Neural cell (in vitro differentiated cells): ENCODE data around the gene ITGA8. TPM values are rescaled to one million over a fixed set of nuclear protein-coding genes. Genes with fewer than 3 reads are reported as not detected.
"Not testable (repeated sequence)": the region's sequence is repeated elsewhere in the genome, so short reads cannot be mapped to it uniquely, and the experiment has no call there.

Experiments used
- H2AFZ ChIP-seq: fragments of 200-600, 300-800 bp; sonication (generic), shearing (Covaris generic); 2 replicates; pipeline ENCODE4 v1.6.0; 2014; ENCODE audit warnings: low read depth, mild to moderate bottlenecking, antibody characterized with exemption, low read length, moderate library complexity
- H3F3A ChIP-seq: fragments of 200-600 bp; shearing (Covaris generic); 2 replicates; pipeline ENCODE4 v1.6.1; 2016; ENCODE audit warnings: mild to moderate bottlenecking, moderate library complexity, mixed read lengths, antibody characterized with exemption, low read length; ENCODE audit not compliant: insufficient read depth, poor library complexity, severe bottlenecking
- H3K27ac ChIP-seq: fragments of 200-600, 300-800 bp; sonication (generic), shearing (Covaris generic); 2 replicates; pipeline ENCODE4 v1.5.1; 2014; ENCODE audit warnings: mild to moderate bottlenecking, low read length, moderate library complexity
- H3K27me3 ChIP-seq: fragments of 300-800, 200-600 bp; sonication (generic), shearing (Covaris generic); 2 replicates; pipeline ENCODE4 v1.6.0; 2014; ENCODE audit warnings: mild to moderate bottlenecking, low read depth, low read length, moderate library complexity; ENCODE audit not compliant: insufficient read depth
- H3K36me3 ChIP-seq: fragments of 300-800, 200-600 bp; sonication (generic), shearing (Covaris generic); 2 replicates; pipeline ENCODE4 v1.5.1; 2014; ENCODE audit warnings: mild to moderate bottlenecking, antibody characterized with exemption, low read length, moderate library complexity; ENCODE audit not compliant: insufficient read depth
- H3K4me2 ChIP-seq: fragments of 300-800, 200-600 bp; sonication (generic), shearing (Covaris generic); 2 replicates; pipeline ENCODE4 v1.6.0; 2014; ENCODE audit warnings: mild to moderate bottlenecking, low read length
- H3K4me3 ChIP-seq: fragments of 300-800, 200-600 bp; sonication (generic), shearing (Covaris generic); 2 replicates; pipeline ENCODE4 v1.5.1; 2014; ENCODE audit warnings: mild to moderate bottlenecking, low read length, moderate library complexity
- H3K79me2 ChIP-seq: fragments of 200-600 bp; shearing (Covaris generic); replicated peaks from 2 replicates; pipeline ENCODE4 v1.6.0; 2014; ENCODE audit warnings: mild to moderate bottlenecking, low read length, moderate library complexity; ENCODE audit not compliant: insufficient read depth
- H3K9ac ChIP-seq: fragments of 300-800, 200-600 bp; sonication (generic), shearing (Covaris generic); 2 replicates; pipeline ENCODE4 v1.6.1; 2016; ENCODE audit warnings: mild to moderate bottlenecking, low read length, mixed read lengths
- H3K9me2 ChIP-seq: fragments of 200-600 bp; shearing (Covaris generic); 2 replicates; pipeline ENCODE4 v1.6.1; 2016; ENCODE audit warnings: mild to moderate bottlenecking, low read length, mixed read lengths; ENCODE audit not compliant: insufficient read depth
- H3K9me3 ChIP-seq: fragments of 200-600, 300-800 bp; sonication (generic), shearing (Covaris generic); 2 replicates; pipeline ENCODE4 v1.6.1; 2016; ENCODE audit warnings: mild to moderate bottlenecking, mixed run types, low read length, moderate library complexity, mixed read lengths
- H4K20me1 ChIP-seq: fragments of 200-600 bp; shearing (Covaris generic); 2 replicates; pipeline ENCODE4 v1.6.1; 2016; ENCODE audit warnings: mild to moderate bottlenecking, mixed run types; ENCODE audit not compliant: insufficient read depth
- EP300 ChIP-seq: fragments of 450-650 bp; conservative IDR thresholded peaks from 2 replicates; pipeline ENCODE4 v1.6.1; 2014; ENCODE audit warnings: antibody characterized with exemption, mild to moderate bottlenecking, moderate library complexity; ENCODE audit not compliant: poor library complexity, severe bottlenecking
- EZH2 ChIP-seq: fragments of 200-600, 300-800 bp; shearing (Covaris generic), sonication (generic); IDR thresholded peaks from 2 replicates; pipeline ENCODE4 v1.6.1; 2014; ENCODE audit warnings: antibody characterized with exemption, low read length, borderline replicate concordance, mild to moderate bottlenecking; ENCODE audit not compliant: insufficient read depth, poor library complexity, severe bottlenecking
- MXI1 ChIP-seq: fragments of 450-650 bp; conservative IDR thresholded peaks from 2 replicates; pipeline ENCODE4 v1.6.1; 2014; ENCODE audit warnings: antibody characterized with exemption, mild to moderate bottlenecking; ENCODE audit not compliant: poor library complexity, severe bottlenecking
- RAD21 ChIP-seq: fragments of 450-650 bp; conservative IDR thresholded peaks from 2 replicates; pipeline ENCODE4 v1.6.1; 2014; ENCODE audit warnings: antibody characterized with exemption, mild to moderate bottlenecking, moderate library complexity
- SMC3 ChIP-seq: fragments of 450-650 bp; conservative IDR thresholded peaks from 2 replicates; pipeline ENCODE4 v1.6.1; 2014; ENCODE audit warnings: antibody characterized with exemption, mild to moderate bottlenecking, moderate library complexity; ENCODE audit not compliant: poor library complexity
- TAF1 ChIP-seq: IDR thresholded peaks from 2 replicates; pipeline ENCODE4 v1.6.1; 2012; ENCODE audit warnings: low read depth
- polyA plus RNA-seq: library from polyadenylated mRNA; depleted of rRNA; stranded (reverse); fragments of >200 nt; gene quantifications from 2 replicates; pipeline ENCODE4 v1.2.3, GENCODE V29; 2014
- TF ChIP-seq, protein P1 (sequence below): fragments of 450-650 bp; IDR thresholded peaks from 2 replicates; pipeline ENCODE4 v1.5.1; 2014; ENCODE audit warnings: antibody characterized with exemption, mild to moderate bottlenecking, moderate library complexity; ENCODE audit not compliant: poor library complexity, severe bottlenecking
- TF ChIP-seq, protein P2 (sequence below): IDR thresholded peaks from 2 replicates; pipeline ENCODE4 v1.6.1; 2012; ENCODE audit warnings: borderline replicate concordance

Gene ITGA8
- polyA plus RNA-seq, 1 donor from 2014 or later = 0.11 TPM

DNA sequence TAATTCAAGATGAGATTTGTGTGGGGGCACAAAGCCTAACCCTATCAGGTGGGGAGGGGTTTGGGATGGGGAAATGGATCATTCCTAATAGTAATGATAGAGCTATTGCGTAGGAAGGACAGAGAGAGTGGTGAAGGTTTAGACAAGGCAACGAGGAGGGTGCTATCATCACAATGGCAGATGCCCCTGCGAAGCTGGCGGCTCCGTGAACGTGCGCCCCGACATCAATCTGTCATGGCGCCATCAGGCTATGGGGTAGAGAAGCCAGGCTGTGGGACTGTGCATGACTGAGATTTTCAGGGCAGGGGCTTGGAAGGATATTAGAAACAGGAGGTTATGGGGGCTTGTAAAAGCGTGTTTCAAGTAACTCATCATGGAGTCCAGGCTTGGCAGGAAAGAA is 157.6 kb downstream of the ITGA8 start:
- TF ChIP-seq TAF1 = no peak
- Histone ChIP-seq H3K4me2 (no peak overlapping the region), H3K9me2 (no peaks in the 10 kb centered on the region), H3K4me3 (no peak overlapping the region), H3K27ac (no peak overlapping the region), H3K27me3 (no peaks in the 10 kb centered on the region), H3K9me3 (no peaks in the 10 kb centered on the region), H3F3A (no peaks in the 10 kb centered on the region), H4K20me1 (no peaks in the 10 kb centered on the region), H3K36me3 (no peaks in the 10 kb centered on the region), H3K9ac (no peak overlapping the region), H3K79me2 (no peaks in the 10 kb centered on the region), H2AFZ (no peak overlapping the region)

DNA sequence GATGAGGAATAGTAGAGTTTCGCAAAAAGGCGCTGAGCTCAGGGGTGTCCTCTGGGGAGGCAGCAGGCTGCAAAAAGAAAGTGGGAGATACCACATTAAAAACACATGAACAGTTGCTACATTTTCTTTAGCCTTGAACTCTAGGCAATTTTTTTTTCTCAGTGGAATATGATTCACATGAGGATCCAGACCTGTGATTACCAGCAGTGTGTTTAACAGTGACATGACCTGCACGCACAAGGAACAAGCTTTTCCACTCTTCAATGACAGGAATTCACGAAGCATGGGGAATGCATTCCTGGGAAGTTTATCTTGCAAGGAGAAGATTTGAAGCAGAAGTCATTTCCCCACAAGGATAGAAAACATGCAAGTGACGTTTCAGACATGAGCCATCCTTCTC is 161.6 kb downstream of the ITGA8 start:
- Histone ChIP-seq H3K4me2 (no peak overlapping the region), H3K9ac (no peak overlapping the region), H3F3A (no peaks in the 10 kb centered on the region), H3K9me3 (no peaks in the 10 kb centered on the region), H4K20me1 (no peaks in the 10 kb centered on the region), H3K27ac (no peak overlapping the region), H2AFZ (no peak overlapping the region), H3K9me2 (no peaks in the 10 kb centered on the region), H3K36me3 (no peaks in the 10 kb centered on the region), H3K79me2 (no peaks in the 10 kb centered on the region), H3K4me3 (no peak overlapping the region), H3K27me3 (no peaks in the 10 kb centered on the region)
- no peak for TF ChIP-seq EZH2
- no peak for TF ChIP-seq MXI1
- TF ChIP-seq TAF1 = no peak
- TF ChIP-seq, protein P1, sequence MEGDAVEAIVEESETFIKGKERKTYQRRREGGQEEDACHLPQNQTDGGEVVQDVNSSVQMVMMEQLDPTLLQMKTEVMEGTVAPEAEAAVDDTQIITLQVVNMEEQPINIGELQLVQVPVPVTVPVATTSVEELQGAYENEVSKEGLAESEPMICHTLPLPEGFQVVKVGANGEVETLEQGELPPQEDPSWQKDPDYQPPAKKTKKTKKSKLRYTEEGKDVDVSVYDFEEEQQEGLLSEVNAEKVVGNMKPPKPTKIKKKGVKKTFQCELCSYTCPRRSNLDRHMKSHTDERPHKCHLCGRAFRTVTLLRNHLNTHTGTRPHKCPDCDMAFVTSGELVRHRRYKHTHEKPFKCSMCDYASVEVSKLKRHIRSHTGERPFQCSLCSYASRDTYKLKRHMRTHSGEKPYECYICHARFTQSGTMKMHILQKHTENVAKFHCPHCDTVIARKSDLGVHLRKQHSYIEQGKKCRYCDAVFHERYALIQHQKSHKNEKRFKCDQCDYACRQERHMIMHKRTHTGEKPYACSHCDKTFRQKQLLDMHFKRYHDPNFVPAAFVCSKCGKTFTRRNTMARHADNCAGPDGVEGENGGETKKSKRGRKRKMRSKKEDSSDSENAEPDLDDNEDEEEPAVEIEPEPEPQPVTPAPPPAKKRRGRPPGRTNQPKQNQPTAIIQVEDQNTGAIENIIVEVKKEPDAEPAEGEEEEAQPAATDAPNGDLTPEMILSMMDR = no peak
- no peak for TF ChIP-seq RAD21
- no peak for TF ChIP-seq SMC3
- TF ChIP-seq, protein P2, sequence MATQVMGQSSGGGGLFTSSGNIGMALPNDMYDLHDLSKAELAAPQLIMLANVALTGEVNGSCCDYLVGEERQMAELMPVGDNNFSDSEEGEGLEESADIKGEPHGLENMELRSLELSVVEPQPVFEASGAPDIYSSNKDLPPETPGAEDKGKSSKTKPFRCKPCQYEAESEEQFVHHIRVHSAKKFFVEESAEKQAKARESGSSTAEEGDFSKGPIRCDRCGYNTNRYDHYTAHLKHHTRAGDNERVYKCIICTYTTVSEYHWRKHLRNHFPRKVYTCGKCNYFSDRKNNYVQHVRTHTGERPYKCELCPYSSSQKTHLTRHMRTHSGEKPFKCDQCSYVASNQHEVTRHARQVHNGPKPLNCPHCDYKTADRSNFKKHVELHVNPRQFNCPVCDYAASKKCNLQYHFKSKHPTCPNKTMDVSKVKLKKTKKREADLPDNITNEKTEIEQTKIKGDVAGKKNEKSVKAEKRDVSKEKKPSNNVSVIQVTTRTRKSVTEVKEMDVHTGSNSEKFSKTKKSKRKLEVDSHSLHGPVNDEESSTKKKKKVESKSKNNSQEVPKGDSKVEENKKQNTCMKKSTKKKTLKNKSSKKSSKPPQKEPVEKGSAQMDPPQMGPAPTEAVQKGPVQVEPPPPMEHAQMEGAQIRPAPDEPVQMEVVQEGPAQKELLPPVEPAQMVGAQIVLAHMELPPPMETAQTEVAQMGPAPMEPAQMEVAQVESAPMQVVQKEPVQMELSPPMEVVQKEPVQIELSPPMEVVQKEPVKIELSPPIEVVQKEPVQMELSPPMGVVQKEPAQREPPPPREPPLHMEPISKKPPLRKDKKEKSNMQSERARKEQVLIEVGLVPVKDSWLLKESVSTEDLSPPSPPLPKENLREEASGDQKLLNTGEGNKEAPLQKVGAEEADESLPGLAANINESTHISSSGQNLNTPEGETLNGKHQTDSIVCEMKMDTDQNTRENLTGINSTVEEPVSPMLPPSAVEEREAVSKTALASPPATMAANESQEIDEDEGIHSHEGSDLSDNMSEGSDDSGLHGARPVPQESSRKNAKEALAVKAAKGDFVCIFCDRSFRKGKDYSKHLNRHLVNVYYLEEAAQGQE = no peak
- TF ChIP-seq EP300 = no peak

DNA sequence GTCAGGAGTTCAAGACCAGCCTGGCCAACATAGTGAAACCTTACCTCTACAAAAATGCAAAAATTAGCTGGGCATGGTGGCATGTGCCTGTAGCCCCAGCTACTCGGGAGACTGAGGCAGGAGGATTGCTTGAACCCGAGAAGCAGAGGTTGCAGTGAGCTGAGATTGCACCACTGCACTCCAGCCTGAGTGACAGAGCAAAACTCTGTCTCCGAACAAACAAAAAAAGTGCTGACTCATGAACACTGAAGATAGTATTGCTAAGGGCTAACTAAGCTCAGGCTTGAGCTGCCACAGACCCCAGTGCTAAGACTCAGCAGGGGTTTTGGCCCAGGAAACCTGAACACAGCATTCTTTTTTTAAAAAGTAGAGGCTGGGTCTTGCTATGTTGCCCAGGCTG is 162.6 kb downstream of the ITGA8 start:
- not testable (repeated sequence) for H2AFZ ChIP-seq, H3K4me2 ChIP-seq, H3K4me3 ChIP-seq, H3F3A ChIP-seq, H3K9ac ChIP-seq, H3K9me2 ChIP-seq, H3K79me2 ChIP-seq, H3K36me3 ChIP-seq, H3K27me3 ChIP-seq, H3K27ac ChIP-seq, H4K20me1 ChIP-seq, H3K9me3 ChIP-seq
